ENCODE data around the gene RAB12. TPM values are rescaled to one million over a fixed set of nuclear protein-coding genes. Genes with fewer than 3 reads are reported as not detected.
A peak's percentile ranks its signal among the peaks of the same experiment; 100 is the strongest.
"Not testable (repeated sequence)": the region's sequence is repeated elsewhere in the genome, so short reads cannot be mapped to it uniquely, and the experiment has no call there.

Gene RAB12, protein sequence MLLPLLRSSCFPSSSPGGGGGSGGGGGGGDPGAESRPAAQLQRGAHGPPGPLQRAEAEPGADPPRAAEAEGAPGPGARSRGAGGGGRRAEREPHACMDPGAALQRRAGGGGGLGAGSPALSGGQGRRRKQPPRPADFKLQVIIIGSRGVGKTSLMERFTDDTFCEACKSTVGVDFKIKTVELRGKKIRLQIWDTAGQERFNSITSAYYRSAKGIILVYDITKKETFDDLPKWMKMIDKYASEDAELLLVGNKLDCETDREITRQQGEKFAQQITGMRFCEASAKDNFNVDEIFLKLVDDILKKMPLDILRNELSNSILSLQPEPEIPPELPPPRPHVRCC
- total RNA-seq, result 60.5 TPM

DNA sequence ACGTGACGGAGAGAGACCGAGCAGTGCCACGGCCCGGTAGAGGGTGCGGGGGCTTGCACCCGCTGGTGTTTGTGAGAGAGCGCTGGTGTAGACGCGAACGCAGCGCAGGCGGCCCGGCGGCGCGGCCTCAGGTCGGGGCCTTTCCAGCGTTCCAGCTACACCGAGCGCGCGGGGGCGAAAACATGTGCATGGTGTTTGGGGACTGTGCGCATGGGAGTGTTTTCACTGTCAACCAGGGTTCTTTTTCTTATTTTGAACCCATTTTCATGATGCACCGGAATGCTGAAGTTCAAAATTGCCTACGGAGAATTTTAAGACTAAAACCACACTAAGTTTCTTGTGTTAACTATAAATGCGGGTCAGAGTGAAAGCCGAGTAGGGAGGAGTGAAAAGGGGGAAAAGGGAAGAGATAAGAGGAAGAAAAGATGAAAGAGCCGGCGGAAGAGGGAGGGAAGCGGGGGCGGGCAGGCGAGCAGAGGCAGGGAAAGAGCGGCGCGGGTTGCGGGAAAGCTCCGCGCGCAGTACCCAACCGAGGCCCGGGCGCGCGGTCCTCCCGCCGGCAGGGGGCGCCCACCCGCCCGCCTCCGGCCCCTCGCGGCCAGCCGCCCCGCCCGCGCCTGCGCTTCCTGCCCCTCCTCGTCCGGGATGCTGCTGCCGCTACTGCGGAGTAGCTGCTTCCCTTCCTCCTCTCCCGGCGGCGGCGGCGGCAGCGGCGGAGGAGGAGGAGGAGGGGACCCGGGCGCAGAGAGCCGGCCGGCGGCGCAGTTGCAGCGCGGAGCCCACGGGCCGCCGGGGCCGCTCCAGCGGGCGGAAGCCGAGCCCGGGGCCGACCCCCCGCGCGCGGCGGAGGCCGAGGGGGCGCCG lies at the start of gene RAB12:
TSS of gene RAB12 (plus strand) at position 643 of the 864 bp plus-strand sequence. CDS start at position 646, 3 bp downstream.
- peak; percentile 58 for DNase-seq

DNA sequence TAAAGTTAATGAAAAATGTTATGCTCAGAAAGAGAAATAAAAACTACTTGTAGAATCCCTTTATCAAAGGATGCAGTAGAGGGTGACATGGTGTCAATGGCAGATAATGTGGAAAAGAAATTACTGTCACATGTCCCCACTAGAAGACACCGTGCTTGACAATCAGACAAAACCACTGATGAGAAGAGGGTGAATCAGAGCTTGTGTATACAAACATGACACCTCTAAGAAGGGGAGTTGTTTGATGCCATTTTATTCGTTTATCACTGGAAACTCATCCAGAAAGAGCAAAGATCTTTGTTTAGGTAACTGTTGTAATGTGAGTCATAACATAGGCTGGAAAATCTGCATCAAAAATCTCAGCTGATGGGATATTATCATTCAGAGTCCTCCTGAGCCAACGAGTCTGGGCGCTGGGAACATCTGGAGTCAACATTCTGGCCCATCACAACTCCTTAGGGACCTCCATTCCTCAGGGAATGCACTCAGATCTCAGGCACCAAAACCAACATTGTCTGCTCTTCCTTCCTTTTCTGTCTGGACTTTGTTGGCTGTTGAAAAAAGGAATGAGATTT lies 49.5 kb upstream of the RAB12 start:
- DNase-seq, result no peak

DNA sequence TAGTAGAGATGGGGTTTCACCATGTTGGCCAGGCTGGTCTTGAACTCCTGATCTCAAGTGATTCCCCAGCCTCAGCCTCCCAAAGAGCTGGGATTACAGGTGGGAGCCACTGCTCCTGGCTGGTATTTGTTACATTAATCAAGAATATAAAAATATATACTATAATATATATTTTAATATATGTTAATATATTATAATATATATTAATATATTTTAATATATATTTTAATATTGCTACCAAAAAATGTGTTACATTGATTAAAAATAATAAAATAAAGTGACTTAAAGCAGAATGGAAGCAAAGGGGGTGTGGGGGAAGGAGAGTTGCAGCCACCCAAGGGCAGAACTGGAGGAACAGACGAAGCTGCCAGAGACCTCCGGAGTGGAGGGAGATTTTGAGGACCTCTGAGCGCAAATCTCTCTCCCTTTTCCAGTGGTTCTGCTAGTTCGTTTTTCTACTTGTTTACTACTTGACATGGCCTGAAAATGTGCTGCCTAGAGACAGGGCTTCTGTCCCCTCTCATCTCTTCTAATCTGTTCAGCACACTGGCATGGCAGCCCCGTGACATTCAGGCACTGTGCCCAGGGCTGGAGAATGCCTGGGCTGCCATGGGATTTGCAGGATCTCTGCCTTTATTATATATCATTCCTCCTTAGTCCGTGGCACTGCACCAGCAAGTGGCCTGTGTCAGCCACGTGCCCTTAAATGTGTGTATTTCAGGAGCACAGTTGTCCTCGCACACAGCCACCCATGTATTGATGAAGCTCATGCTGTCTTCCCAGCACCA lies 47.9 kb upstream of the RAB12 start:
- no peak for DNase-seq

DNA sequence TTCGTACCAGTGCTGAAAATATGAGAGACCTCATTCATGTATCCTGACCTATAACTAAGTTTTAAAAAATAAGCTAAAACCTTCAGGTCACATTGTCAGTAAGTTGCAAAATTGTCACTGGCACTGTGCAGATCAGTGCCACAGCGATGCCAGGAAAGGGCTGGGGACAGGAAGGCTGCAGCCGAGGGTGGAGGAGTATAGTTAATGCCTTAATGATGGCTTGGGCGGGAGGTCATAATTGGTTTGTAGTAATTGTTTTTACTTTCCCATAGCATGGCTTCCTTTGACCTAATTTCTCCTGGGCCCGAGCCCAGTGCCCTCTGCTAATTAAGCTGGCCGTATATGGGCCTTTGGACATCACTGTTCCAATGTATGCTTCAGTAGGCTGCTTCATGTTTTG lies 47.2 kb upstream of the RAB12 start:
- no peak for DNase-seq

DNA sequence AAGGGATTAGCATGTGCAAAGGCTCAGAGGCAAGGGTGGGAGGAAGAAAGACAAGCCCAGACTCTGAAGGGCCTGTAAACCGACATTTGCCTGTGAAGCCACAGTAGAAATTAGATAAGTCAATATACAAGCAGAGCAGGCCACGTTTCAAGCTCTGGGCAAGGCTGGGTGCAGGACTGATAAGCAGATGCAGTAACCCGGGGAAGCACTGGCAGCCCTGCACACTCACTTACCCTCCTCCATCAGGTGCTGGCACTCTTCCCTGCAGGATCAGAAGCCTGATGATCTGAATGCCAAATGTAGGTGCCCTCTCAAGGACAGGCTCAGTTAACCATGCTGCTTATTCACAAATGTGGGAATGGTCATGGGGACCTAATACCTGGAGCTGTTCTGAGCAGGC lies 46.3 kb upstream of the RAB12 start:
- no peak for DNase-seq

DNA sequence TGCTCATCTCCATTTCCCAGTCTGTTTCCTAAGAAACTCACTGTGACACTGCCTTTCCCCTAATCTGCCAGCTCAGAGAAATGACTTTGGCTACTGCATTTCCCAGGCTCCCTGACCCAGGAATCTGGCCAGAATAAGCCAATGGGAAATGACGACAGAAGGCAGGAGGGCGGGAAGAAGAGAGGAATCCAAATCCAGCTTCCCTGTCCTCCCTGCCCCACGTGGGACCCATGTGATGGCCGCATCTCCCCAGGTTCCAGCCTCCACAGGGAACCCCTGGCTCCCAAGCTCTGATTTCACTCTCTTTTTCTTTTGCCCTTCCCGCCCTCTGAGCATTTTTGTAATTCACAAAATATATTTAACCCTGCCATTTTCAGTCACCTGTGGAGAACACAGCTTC lies 37.8 kb upstream of the RAB12 start:
- no peak for DNase-seq

DNA sequence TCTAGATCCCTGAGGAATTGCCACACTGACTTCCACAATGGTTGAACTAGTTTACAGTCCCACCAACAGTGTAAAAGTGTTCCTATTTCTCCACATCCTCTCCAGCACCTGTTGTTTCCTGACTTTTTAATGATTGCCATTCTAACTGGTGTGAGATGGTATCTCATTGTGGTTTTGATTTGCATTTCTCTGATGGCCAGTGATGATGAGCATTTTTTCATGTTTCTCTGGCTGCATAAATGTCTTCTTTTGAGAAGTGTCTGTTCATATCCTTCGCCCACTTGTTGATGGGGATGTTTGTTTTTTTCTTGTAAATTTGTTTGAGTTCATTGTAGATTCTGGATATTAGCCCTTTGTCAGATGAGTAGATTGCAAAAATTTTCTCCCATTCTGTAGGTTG lies 35.5 kb upstream of the RAB12 start:
- DNase-seq, result not testable (repeated sequence)

DNA sequence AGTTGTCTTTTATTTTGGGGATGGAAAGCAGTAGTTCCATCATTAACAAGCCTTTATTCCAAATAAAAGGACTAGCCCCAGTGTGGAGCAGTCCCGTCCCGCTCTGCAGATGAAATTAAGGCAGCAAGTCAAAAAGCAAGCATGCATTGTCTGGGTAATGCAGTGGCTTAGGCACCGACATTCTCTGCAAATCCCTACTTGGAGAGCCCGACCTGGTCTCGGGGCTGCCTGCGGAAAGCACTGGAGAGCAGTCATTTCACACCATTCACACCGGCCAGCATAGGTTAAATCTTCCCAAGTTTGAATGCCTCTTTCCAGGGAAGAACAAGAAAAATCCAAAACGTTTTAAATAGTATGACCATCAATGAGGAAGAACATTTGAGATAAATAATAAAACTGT lies 24.4 kb upstream of the RAB12 start:
- no peak for DNase-seq

DNA sequence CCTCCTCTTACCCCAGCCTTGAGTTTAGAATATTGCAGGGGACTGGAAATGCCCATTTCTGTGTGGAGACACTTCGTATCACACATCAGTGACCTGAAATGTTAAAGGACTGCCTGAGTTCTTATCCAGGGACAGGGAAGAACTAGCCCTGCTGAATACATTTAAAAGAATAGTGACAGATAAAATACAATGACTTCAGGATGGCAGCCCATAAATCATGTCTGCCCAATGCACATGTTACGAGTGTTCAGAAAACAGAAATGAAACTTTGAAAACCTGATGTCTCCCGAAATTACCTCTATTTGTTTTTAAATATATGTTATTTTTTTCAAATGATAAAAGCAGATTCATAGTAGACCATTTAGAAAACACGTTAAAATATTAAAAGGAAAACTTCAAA lies 22.3 kb upstream of the RAB12 start:
- DNase-seq, result no peak

DNA sequence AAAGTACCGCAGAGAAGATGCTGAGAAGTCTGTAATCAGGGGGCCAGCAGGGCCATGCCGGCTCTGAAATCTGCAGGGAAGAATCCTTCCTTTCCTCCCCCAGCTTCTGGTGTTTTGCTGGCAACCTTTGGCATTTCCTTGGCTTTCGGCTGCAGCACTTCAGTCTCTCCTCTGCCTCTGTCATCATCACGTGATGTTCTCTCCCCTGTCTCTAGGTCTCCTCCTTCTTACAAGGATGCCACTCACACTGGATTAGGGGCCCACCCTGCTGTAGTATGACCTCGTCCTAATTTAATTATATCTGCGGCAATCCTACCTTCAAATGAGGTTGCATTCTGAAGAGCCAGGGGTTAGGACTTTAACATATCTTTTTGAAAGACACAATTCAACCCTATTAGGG lies 13.8 kb upstream of the RAB12 start:
- no peak for DNase-seq

DNA sequence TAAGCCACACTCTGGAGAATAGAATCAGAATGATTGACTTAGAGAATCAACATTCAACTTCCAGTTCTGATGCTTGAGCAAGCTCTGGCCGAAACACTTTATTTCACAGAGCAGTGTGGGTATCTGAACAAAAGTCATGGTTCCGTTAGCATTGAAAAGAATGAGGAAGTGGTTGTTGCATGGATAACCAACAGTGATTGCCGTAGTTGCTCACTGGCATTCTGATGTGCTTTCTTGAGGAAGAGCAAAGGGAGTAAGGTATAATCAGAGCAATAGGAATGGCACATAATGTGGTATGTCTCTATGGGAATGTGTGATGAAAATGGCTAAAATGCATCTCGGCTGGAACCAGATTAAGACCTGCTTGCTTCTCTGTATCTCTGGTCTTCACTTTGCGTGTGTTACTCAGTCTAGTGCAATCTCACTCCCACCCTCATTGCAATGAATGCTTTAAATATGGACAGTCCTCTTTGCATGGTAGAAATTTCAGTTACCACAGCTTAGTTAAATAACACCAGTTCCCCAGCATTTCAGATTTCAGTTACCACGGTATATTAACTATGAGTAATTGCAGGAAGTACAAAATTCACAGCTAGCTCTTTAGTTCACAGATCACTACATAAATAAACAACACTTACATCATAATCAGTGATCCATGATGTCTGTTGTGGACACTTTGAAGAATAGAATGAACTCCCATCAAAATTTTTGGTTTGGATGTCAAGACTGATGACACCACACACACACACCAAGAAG lies 7.8 kb upstream of the RAB12 start:
- no peak for DNase-seq

DNA sequence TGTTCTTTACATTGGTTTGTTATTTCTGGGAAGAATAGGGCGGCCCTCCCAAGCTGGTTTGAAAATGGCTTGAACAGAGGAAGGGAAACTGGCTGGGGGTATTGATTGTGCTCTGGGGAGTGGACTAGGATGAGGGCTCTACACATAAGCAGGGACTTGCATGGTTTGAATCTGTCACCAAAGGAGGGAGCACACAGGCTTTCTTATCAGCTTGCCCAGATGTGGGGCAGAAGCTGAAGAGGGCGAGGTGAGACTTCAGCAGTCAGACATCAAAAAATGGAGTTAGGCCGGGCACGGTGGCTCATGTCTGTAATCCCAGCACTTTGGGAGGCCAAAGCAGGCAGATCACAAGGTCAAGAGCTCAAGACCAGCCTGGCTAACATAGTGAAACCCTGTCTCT lies 7.2 kb upstream of the RAB12 start:
- DNase-seq, result no peak

DNA sequence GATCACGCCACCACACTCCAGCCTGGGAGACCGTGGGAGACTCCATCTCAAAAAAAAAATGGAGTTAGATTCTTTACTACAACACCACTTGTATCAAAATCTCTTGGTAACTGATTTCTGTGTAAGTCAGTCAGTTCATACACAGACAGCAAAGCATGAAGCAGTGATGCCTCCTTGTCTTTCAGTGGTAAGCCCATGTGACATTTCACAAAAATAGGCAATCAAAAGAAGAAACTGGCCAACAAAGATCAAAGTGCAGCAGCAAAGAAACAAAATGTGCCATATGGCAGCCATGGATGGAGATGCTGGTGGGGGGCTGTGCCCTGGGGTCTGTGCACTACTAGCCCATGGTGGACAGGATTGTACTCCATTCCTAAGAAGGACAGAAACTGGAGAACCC lies 6.7 kb upstream of the RAB12 start:
- no peak for DNase-seq

DNA sequence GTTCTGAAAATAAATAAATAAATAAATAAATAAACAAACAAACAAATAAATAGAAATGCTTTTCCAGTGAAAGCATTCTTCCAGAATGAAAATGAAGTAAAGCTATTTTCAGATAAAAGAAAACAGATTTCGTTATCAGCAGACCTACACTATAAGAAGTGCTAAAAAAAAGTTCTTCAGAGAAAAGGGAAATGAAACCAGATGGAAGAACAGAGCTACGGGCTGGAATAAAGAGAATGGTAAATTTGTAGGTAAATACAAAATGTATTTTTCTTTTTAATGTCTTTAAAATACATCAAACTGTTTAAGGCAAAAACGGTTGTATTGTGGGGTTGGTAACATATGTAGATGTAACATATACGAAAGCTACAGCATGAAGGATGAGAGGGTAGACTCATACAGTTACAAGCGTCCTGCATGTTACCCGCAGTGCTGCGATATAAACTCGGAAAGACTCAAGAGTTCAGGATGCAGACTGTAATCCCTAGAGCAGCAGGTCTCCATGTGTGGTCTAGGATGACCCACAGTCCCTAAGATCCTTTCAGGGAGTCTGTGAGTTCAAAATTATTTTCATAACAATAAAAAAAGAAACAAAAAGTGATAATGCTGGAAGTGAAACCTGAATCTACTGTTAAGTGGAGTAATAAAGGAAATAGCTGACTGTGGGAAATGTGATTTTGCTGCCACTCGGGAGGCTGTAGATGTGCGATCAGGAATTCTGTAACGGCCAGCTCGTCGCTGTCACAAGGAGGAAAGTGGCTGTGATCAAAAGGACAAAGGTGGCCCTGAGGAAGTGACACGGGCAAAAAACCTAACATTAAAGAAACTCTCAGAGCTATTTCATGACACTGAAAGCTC lies 5.3 kb upstream of the RAB12 start:
- DNase-seq, result no peak

DNA sequence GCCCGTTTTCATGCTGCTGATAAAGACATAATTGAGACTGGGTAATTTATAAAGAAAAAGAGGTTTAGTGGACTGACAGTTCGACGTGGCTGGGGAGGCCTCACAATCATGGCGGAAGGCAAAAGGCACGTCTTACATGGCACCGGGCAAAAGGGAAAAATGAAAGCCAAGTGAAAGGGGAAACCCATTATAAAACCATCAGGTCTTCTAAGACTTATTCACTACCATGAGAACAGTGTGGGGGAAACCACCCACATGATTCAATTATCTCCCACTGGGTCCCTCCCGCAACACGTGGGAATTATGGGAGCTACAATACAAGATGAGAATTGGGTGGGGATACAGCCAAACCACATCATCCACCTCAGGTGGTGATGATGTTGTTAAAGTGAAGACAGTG lies 3.3 kb upstream of the RAB12 start:
- DNase-seq, result no peak

DNA sequence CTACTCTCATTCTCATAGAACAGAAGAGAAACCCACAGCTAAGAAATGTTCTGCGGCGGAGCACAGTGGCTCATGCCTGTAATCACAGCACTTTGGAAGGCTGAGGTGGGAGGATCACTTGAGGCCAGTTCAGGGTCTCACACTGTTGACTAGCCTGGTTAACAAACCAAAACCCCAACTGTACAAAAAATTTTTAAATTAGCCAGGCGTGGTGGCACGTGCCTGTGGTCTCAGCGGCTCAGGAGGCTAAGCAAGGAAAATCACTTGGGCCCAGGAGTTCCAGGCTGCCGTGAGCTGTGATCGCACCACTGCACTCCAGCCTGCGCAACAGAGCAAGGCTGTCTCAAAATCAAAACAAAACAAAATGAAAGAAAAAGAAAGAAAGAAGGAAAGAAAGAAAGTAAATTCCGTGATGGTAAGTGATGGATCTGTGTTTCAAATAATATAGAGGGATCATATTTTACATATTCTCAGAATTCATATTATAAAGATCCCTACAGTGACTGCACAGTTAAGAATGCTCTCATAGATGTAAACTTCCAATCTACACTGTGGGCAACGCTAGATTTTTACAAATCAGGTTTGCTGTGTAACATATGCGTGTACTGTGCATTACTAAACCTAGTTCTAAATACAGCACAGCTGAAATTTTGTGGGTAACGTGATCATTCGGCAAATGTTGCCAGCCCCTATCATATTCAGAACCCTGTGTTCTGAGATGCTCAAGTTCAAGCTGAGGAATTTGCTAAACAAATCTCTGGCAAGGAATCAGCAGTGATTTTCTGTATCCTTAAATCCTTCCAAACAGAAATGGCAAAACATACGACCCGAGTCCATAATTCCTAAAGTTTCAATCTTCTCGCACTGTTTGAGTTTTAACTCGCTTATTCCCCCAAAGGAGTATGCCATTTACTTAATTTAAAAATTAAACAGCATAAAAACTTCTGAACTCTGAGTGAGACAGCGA lies 1.2 kb upstream of the RAB12 start:
- DNase-seq, result peak; percentile 33

DNA sequence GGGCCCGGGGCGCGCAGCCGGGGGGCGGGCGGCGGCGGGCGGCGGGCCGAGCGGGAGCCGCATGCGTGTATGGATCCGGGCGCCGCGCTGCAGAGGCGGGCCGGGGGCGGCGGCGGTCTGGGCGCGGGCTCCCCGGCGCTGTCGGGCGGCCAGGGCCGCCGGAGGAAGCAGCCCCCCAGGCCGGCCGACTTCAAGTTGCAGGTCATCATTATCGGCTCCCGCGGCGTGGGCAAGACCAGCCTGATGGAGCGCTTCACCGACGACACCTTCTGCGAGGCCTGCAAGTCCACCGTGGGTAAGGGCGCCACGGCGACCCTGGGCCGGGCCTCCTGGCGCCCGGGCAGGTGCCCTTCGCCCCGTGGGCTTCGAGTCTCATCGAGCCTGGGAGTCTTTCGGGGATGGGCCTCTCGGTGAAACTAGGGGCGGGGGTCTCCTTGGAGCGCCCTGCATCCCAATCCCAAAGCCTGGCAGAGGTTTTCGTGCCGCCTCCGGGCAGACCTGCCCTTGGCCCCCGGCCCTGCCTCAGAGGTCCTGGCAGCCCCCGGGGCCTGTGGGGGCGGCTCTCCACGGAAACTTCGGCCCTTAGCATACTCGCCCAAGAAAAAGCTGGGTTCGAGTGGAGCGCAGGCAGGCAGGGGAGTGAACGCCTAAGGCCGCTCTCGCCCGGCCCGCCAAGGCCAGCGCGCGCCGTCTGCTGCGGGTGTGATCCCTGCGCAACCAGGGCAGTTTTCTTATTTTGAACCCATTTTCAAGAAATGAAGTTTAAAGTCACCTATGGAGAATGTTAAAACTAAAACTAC lies 622 bp downstream of the RAB12 start:
- DNase-seq, result no peak

DNA sequence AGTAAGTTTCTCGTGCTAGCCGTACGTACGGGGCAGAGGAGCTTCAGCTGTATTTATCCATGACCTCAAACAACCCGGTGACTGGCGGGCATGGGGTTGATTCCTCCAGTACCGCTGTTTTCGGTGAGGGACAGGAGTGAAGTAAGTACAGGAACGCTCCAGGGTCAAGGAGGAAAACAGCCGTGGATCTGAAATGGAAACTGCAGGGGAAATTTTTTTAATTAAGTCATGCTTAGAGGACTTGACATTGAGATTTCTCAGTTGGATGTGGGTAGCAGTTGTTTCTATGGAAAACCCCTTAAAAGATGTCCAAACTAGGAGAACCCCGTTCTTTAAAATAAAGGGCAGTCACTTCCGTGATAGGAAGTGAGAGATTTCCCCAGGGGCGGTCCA lies 1.2 kb downstream of the RAB12 start:
- DNase-seq, result no peak

All from skin of body (tissue), 2 donors.